BJ (cell line): ENCODE measurements around the gene RETREG3. TPM values are rescaled to one million over a fixed set of nuclear protein-coding genes. Genes with fewer than 3 reads are reported as not detected.

Experiments used
- CTCF ChIA-PET: fragments of 350-600 bp; formaldehyde crosslinking; extraction: SDS; loops from one replicate; lab custom pipeline; 2021; ENCODE audit warnings: antibody characterized with exemption, inconsistent platforms; lab: Yijun Ruan, JAX
- POLR2A ChIA-PET: fragments of 300-600 bp; sonication (Branson Sonifier 250); formaldehyde crosslinking; extraction: SDS; loops from one replicate; lab custom pipeline; 2021; ENCODE audit warnings: antibody characterized with exemption; lab: Charles Lee
- DNase-seq: peaks from one replicate; pipeline ENCODE4 v3.0.0-alpha.2; 2011; ENCODE audit warnings: low read depth
- H3K27me3 ChIP-seq: 2 replicates; pipeline ENCODE4 v1.6.0; 2011; ENCODE audit warnings: low read length; ENCODE audit not compliant: control insufficient read depth, insufficient read depth
- H3K36me3 ChIP-seq: 2 replicates; pipeline ENCODE4 v1.5.1; 2011; ENCODE audit warnings: low read length; ENCODE audit not compliant: control insufficient read depth, insufficient read depth
- H3K4me3 ChIP-seq: 2 replicates; pipeline ENCODE4 v1.5.1; 2011; ENCODE audit warnings: low read depth, mild to moderate bottlenecking, control low read depth, low read length
- CTCF ChIP-seq: IDR thresholded peaks from 2 replicates; pipeline ENCODE4 v1.5.1; 2011; ENCODE audit warnings: low read depth, mild to moderate bottlenecking, control low read depth, inconsistent platforms, low read length, moderate library complexity; ENCODE audit not compliant: insufficient read depth
- polyA plus RNA-seq: library from polyadenylated mRNA; depleted of rRNA; stranded (reverse); fragments of >200 nt; gene quantifications from 2 replicates; pipeline ENCODE4 v1.2.3, GENCODE V29; 2011

The RETREG3 gene
- polyA plus RNA-seq, 1 experiment: 54.4 TPM

GRCh38 chr17:42591411-42591810, 17.8 kb downstream of the RETREG3 start:
- TF ChIP-seq CTCF: no peak
- DNase-seq: no peak
- Histone ChIP-seq H3K27me3 (no peaks in the 10 kb centered on the region), H3K4me3 (no peak overlapping the region), H3K36me3 (peaks cover 12% of the 10 kb centered on the region)
- CTCF ChIA-PET: interaction anchor here (0.9 to 1.7 kb wide), 2 partner anchors 13 to 86 kb away, joined by 4 read pairs; no protein-coding TSS in a partner anchor
- POLR2A ChIA-PET: no interaction called here

GRCh38 chr17:42590886-42591285, 18.3 kb downstream of the RETREG3 start:
- Histone ChIP-seq H3K36me3 (peaks cover 15% of the 10 kb centered on the region), H3K4me3 (no peak overlapping the region), H3K27me3 (no peaks in the 10 kb centered on the region)
- DNase-seq: no peak
- no peak for TF ChIP-seq CTCF
- ChIA-PET CTCF (interaction anchor here (1.8 kb wide), 1 partner anchor 13 kb away, joined by 12 read pairs; the partner anchor contains the start of gene PSMC3IP), POLR2A (no interaction called here)

- TF ChIP-seq CTCF: no peak
- CTCF ChIA-PET: interaction anchor here (1.1 to 3.9 kb wide), 3 partner anchors 8 to 138 kb away, joined by 3 to 29 read pairs (median 3); partner anchors contain the start of gene PSMC3IP
- no peak overlapping the region for H3K4me3 ChIP-seq
- DNase-seq: no peak
- POLR2A ChIA-PET: no interaction called here
- H3K36me3 ChIP-seq: peaks cover 33% of the 10 kb centered on the region
- H3K27me3 ChIP-seq: no peaks in the 10 kb centered on the region
Observed at GRCh38 chr17:42586514-42587230, 22.5 kb downstream of the RETREG3 start.

- H3K36me3 ChIP-seq: peaks cover 36% of the 10 kb centered on the region
- ChIA-PET CTCF (interaction anchor here (3.9 kb wide), 1 partner anchor 7 kb away, joined by 29 read pairs; the partner anchor contains the start of gene PSMC3IP), POLR2A (no interaction called here)
- DNase-seq: no peak
- H3K4me3 ChIP-seq: no peak overlapping the region
- no peaks in the 10 kb centered on the region for H3K27me3 ChIP-seq
- TF ChIP-seq CTCF: no peak
Observed at GRCh38 chr17:42585353-42585752, 23.8 kb downstream of the RETREG3 start.

- POLR2A ChIA-PET: no interaction called here
- CTCF ChIA-PET: interaction anchor here (1.7 kb wide), 1 partner anchor 94 kb away, joined by 3 read pairs; no protein-coding TSS in a partner anchor
- peaks cover 38% of the 10 kb centered on the region for H3K36me3 ChIP-seq
Observed at GRCh38 chr17:42584880-42585279, 24.3 kb downstream of the RETREG3 start.

More at GRCh38 chr17:42584880-42585279, 24.3 kb downstream of the RETREG3 start:
- Histone ChIP-seq H3K4me3 (no peak overlapping the region), H3K27me3 (no peaks in the 10 kb centered on the region)
- TF ChIP-seq CTCF: no peak
- DNase-seq: no peak
